HG03060 (cell line): ENCODE results near the gene PRAMEF20.
"Not testable (repeated sequence)": the region's sequence is repeated elsewhere in the genome, so short reads cannot be mapped to it uniquely, and the experiment has no call there.

Source experiments
- ATAC-seq: cut with Tn5 transposase; IDR thresholded peaks from one replicate; pipeline ENCODE4 v1.9.1; 2021; ENCODE audit warnings: low read depth, moderate number of reproducible peaks; ENCODE audit not compliant: unreplicated experiment

The PRAMEF20 gene

DNA sequence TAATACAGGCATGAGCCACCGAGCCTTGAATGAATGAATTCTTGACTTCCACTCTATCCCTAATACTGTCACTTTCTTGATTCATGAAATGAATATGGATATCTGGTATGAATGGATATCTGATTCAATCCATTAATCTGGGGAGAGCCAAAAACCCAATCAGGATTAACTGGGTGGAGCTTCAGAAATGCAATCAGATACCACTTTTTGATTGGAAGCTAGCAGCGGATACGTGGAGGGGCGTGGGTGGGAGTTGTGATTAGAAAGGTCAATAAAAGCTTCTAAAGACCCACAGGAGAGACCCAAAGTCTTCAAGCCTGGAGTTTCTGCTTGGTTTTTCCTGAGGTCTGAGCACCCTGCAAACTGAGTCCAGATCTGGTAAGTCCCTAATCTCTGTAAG, at the start of gene PRAMEF20:
Gene PRAMEF20 (plus strand): TSS at position 301 of the 400 bp plus-strand sequence. CDS start 5,905 bp downstream, outside the sequence.
- not testable (repeated sequence) for ATAC-seq

DNA sequence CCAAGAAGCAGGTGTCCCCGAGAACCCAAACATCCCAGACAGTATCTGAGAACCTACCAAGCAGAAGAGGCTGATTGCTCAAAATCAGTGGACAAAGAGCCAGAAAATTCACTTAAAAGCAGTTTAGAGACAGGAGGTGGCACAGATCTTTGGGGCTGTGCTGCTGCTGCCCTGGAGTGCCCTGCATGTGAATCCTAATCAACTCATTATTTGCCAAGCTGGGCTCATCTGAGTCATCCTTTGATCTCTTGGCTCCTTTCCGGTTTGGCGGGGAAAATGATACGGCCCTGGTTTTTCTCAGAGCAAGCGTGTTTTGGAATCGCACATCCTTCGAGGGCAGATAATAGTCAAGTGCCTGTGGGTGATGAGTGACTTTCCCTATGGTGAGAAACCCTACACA, 47.9 kb upstream of the PRAMEF20 start:
- not testable (repeated sequence) for ATAC-seq

DNA sequence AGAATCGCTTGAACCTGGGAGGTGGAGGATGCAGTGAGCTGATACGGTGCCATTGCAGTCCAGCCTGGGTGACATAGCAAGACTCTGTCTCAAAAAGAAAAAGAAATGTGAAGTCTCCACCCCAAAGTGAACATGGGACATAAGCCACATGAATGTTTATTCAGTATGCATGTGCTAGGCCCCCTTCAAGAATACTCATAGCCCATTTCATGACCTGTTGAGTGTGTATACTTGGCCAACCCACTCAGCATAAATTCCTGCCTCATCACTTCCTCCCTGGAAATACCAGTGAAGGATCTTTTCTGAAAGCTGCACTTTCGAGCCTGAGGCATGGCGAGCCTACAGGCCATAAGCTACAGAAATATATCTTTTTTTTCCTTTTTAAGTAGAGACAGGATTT, 45.3 kb upstream of the PRAMEF20 start:
- ATAC-seq: not testable (repeated sequence)

DNA sequence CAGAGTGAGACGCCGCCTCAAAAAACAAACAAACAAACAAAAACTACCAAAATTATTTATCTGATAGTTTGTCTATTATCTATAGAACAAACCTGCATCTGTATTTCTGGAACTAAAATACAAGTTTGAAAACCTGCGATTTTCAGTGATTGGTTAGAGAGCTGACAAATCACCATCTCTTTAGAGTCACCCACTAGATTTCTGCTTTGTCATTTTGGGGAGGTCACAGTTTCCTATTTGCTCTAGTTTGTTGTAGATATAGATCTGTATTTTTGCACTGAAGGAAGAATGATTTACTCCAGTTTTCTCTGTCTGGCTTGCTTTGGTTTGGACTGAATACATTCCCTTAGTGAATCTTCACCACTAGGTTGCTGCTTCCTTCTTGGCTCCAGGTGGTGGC, 43.7 kb upstream of the PRAMEF20 start:
- ATAC-seq: not testable (repeated sequence)

DNA sequence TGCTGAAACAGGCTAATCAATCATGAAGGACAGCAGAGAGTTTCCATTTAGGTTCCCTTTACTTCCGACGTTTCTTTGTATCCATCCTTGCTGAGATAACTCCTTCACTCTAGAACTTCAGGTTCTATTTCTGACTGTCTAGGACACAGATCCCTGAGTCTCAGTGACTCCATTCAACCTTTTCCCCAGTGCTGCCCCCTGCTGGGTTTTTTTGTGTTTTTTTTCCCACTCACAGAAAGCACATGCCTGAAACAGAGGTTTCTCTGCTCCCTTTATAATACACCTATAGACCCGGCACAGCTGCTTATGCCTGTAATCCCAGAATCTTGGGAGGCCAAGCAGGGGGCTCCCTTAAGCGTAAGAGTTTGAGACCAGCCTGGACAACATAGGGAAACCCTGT, 41.7 kb upstream of the PRAMEF20 start:
- ATAC-seq: not testable (repeated sequence)

DNA sequence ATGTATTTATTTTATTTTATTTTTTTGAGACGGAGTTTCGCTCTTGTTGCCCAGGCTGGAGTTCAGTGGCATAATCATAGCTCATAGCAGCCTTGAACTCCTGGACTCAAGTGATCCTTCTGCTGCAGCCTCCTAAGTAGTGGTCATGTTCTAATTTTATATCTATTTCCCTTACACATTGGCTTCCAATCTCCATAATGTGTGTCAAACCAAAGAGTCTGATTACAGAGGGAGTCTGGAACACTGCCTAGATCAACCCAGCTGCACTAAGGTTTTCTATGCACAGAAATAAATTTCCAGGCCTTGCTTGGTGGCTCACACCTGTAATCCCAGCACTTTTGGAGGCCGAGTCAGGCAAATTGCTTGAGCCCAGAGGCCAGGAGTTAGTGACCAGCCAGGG, 31.3 kb upstream of the PRAMEF20 start:
- ATAC-seq: not testable (repeated sequence)

DNA sequence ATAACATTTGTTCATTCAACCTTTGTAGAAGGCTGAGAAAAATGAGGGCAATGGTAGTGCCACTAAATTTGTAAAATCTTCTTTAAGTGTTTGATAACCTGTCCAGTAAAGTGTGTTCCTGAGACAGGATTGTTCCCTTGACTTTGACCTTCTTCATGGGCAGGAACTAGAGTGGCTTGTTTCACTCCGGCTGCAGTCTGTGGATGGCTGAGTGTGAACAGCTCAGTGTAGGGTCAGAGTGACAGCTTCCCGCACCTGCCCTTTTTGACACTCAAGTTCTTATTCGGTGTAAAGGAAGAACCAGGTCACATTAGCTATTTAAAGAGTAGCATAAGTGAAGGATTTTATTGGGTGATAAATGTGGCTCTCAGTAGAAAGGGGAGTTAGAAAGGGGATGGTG, 29.9 kb upstream of the PRAMEF20 start:
- ATAC-seq: not testable (repeated sequence)

DNA sequence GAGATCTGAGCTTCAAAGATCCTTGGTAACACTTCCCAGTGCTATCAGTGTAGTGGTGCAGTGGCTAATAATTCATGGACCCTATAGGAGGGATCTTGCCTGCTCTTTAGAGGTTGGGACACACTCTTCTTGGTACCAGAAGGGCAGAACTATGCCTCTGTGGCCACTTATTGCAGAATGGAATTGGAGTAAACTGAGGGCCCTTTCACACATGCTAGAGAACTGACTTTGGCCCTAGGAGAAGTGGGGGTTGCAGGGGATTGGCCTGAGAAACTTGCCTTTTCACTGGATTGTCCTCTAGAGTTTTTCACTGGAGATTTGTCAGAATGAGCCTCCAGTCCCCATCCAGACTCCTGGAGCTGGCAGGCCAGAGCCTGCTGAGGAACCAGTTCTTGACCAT, 20.9 kb upstream of the PRAMEF20 start, which contains the start of gene PRAMEF17:
Gene PRAMEF17 (plus strand): TSS at position 301 of the 400 bp plus-strand sequence. CDS start 26 bp downstream, at position 327.
- not testable (repeated sequence) for ATAC-seq

DNA sequence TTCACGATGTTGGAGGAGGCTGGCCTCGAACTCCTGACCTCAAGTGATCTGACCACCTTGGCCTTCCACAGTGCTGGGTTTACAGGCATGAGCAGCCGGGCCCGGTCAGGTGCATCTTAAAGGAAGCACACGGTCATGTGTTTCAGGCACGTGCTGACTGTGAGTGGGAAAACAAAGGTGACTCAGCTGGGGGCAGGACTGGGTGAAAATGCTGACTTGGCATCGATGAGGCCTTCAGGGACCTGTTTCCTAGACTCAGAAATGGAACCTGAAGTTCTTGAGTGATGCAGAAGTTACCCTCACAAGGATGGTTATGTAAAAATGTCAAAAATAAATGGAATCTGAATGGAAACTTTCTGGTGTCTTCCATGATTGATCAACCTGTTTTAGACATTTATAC, 17.2 kb upstream of the PRAMEF20 start:
- ATAC-seq: not testable (repeated sequence)

DNA sequence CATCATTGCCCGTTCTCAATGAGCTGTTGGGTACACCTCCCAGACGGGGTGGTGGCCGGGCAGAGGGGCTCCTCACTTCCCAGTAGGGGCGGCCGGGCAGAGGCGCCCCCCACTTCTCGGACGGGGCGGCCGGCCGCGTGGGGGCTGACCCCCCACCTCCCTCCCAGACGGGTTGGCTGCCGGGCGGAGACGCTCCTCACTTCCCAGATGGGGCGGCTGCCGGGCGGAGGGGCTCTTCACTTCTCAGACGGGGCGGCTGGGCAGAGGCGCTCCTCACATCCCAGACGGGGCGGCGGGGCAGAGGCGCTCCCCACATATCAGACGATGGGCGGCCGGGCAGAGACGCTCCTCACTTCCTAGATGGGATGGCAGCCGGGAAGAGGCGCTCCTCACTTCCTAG, 15.5 kb upstream of the PRAMEF20 start:
- not testable (repeated sequence) for ATAC-seq

DNA sequence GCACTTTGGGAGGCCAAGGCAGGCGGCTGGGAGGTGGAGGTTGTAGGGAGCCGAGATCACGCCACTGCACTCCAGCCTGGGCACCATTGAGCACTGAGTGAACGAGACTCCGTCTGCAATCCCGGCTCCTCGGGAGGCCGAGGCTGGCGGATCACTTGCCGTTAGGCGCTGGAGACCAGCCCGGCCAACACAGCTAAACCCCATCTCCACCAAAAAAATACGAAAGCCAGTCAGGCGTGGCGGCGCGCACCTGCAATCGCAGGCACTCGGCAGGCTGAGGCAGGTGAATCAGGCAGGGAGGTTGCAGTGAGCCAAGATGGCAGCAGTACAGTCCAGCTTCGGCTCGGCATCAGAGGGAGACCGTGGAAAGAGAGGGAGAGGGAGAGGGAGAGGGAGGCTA, 14.9 kb upstream of the PRAMEF20 start:
- not testable (repeated sequence) for ATAC-seq

DNA sequence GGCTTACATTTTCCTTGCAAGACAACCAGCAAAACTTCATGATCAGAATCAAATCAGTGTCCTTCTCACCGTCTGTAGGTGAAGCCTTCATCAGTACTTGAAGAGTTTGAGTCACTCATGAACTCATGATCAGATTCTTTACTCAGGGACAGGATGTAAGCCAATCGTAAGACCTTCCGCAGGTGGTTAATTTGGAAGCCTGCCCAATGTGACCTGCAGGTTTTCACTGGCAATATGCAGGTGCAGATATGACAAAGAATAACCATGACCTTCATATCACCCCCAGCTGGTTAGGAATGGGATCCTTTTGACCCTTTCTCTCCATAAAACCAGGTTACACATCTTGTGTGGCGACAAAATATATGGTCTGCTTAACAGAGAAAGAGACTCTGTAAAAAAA, 2.4 kb upstream of the PRAMEF20 start:
- ATAC-seq: no peak

DNA sequence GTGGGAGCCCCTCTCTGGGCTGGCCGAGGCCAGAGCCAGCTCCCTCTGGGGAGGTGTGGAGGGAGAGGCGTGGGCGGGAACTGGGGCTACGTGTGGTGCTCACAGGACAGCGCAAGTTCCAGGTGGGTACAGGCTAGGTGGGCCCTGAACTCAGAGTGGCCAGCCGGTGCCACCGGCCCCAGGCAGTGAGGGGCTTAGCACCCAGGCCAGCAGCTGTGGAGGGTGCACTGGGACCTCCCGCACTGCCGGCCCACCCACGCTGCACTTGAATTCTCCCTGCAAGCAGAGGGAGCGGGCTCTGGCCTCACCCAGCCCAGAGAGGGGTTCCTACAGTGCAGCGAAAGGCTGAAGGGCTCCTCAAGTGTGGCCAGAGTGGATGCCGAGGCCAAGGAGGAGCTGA, 20.2 kb downstream of the PRAMEF20 start:
- ATAC-seq: no peak

DNA sequence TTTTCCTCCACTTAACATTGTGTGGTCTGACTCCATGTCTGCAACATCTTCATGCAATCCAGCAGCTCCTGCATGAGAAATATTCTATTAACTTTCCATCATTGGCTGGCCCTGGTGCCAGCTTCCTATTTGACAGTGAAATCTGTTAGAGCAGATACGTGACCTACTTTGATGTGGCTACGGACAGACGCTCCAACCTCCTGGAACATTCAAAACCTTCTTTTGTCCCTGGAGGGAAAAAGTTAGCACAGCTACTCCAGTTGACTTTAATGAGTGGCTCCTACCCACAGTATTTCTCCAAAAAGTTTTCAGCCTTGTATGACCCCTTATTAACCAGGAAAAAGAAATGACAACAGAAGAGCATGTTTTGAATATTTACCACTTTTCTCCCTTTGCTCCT, 22.0 kb downstream of the PRAMEF20 start:
- ATAC-seq: no peak

DNA sequence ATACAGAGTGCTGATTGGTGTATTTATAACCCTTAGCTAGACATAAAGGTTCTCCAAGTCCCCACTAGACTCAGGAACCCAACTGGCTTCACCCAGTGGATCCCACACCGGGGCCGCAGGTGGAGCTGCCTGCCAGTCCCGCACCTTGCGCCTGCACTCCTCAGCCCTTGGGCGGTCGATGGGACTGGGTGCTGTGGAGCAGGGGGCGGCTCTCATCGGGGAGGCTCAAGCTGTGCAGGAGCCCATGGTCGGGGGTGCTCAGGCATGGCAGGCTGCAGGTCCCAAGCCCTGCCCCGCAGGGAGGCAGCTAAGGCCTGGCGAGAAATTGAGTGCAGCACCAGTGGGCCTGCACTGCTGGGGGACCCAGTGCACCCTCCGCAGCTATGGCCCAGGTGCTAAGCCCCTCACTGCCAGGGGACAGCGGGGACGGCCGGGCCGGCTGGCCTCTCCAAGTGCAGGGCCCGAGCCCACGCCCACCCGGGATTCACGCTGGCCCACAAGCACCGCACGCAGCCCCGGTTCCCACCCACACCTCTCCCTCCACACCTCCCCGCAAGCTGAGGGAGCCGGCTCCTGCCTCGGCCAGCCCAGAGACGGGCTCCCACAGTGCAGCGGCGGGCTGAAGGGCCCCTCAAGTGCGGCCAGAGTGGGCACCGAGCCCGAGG, 23.6 kb downstream of the PRAMEF20 start:
- ATAC-seq: not testable (repeated sequence)

DNA sequence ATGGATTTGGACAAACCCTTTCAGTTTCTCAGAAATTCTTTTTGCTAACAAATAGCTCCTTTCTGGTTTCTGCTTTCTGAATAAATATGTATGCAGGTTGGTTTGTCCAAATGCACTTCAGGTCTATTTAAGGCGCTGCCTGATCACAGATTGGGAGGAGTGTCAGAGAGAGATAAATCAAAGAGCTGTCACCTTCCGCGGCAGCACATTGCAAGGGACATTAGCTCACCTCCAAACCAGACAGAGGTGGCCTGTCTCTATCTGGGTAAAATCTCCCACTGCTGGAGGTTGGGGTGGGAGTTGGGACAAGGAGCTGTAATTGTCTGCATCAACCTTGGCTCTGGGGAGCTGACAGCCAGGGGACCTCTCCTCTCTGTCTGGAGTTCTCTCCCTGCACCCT, 25.2 kb downstream of the PRAMEF20 start:
- ATAC-seq: no peak

DNA sequence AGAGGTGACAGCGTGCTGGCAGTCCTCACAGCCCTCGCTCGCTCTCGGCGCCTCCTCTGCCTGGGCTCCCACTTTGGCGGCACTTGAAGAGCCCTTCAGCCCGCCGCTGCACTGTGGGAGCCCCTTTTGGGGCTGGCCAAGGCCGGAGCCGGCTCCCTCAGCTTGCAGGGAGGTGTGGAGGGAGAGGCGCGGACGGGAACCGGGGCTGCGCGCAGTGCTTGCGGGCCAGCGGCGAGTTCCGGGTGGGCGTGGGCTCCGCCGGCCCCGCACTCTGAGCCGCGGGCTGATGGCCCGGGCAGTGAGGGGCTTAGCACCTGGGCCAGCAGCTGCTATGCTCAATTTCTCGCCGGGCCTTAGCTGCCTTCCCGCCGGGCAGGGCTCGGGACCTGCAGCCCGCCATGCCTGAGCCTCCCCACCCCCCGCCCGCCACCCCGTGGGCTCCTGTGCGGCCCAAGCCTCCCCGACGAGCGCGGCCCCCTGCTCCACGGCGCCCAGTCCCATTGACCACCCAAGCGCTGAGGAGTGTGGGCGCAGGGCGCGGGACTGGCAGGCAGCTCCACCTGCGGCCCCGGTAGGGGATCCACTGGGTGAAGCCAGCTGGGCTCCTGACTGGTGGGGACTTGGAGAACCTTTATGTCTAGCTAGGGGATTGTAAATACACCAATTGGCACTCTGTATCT, 29.0 kb downstream of the PRAMEF20 start:
- not testable (repeated sequence) for ATAC-seq

DNA sequence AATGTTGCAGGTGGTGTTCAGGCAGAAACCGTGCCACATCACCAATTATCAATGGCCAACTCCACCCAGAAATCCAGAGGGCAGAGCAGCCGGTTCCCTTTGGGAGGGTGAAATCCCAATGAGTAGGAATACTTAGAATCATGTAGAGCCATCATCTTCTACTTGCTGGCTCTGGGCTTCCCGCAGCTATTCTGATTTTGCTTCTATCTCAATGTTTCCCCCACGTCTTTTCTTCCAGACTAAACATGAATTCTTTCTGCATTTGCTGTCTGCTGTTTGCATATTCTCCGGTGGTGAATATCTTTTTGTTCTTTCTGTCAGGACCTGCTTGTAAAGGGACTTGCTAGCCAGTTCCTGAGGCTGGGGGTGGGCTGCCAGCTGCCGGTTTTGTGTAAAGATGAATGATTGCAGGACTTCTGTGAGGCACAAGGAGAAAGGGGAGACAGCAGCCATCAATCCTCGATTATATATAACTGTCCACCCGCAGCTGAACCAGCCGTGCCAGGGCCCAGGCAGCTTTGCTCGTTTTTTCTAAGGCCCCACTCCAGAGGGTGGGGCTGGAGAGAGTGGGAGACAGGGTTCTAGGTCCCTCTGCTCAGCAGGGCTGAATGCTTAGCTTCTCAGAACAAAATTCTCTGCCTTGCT, 33.2 kb downstream of the PRAMEF20 start:
- no peak for ATAC-seq

DNA sequence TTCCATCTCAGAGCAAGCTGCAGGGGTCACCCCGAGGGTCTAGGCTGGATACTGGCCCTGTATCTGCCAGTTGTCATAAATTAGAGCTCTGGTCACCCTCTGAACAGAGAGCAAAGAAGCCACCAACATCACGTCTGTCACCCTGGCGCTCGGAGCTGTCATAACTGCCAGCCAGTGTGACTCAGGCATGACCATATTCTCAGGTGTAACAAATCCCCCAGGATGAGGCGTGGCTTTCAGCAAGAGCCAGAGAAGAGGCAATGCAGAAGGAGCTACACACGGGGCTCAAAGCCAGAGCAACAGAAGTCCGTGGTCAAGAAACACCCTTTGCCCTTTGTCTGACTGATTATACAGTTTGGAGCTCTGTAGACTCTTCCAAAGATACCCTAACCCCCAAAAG, 40.0 kb downstream of the PRAMEF20 start:
- no peak for ATAC-seq

DNA sequence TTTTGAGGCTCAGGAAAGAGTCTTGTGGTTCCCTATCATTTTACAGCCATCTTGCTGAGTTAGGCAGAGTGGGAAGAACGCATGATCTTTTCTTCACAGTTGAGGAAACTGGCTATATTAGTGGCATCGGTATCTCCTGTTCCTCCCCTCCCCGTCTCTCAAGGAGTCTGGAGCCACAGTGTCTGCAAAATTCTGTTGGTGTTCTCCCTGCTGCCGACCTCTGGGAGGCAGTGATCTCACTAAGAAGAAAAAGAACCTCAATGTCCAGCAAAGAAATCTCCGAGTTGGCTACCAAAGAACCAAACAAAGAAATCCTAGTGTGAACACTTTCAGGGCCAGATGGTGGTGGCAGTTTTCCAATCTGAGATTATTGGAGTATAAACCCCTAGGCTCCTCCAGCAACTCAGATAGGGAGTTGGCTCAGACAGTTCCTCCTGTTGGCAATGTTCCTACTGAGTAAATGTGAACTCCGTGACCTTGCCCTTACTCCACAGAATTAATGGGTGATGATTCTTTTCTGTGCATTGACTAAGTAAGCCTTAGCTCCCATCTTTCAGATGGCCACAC, 41.2 kb downstream of the PRAMEF20 start:
- no peak for ATAC-seq

DNA sequence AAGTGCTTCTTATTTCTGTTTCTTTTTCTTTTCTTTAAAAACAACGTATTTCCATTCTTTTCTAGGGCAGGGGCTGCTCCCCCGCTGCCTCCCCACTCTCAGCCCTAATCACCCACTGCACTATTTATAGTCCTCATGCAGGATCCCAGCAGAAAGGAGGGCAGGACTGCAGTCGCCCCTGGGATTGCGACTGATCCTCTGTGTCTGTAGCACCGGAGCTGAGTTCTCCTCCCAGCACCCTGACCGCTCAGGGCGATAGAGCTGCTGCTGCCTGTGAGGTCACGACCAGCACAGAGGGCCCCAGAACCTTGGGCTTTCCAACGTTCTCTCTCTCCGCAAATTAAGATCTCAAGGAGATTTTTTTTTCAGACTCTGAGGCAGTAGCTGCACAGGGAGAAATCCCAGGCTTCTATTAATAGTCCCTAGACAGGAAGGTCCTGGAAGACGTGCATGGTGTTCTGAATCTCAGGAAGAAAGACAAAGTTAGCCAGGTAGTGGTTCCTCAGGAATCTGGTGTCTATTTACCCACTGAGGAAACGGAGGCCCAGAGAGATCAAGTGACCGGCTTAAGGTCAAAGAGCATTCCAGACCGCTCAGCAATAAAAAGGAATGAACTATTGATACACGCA, 46.8 kb downstream of the PRAMEF20 start:
- no peak for ATAC-seq
